ENCODE results near the gene SLC9A7.

SLC9A7 gene

GRCh38 chrX:46602468-46603102 lies 156.3 kb downstream of the SLC9A7 start:
- DNase-seq (ENCODE audit: low read depth) = no peak

- DNase-seq (ENCODE audit: low read depth) = no peak
Measured at GRCh38 chrX:46601283-46601682, 157.6 kb downstream of the SLC9A7 start.

DNA sequence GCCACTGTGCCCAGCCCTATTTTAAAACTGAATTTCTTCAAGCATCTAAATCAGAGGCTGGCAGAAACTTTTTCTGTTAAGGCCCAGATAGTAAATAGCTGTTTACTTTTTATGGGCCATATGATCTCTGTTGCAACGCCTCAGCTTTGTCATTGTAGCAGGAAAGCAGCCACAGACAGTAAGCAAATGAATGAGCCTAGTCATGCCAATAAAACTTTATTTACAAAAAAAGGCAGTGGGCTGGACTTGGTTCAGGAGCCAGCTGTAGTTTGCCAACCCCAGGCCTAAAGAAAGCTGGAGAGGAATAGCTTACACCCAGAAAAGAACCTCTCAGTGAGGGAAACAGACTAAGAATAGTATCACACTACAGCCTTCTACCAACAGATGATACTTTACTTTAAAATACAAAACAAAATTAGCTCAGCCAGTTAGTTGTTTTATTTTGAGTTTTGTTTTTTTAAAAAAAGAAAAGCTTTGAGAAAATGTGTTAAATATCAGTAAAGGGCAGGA lies 159.8 kb downstream of the SLC9A7 start:
- DNase-seq (ENCODE audit: low read depth) = no peak

DNA sequence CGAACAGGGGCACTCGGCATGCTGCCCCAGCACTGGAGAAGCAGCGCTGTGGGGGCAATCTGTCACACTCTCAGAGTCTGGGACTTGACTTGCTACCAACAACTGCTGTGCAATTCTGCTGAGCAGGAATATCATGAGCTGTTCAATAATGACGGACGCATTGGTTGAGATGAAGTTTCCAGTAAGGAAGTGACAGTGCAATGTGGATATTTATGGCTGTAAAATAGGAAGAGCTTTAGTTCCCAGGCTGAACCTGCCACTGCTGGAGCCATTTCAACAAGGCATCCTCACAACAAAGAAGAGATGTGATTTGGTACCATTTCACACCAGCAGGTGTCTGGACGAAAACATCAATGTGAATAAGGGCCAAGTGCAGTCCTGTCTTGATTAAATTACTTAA lies 161.1 kb downstream of the SLC9A7 start:
- DNase-seq (ENCODE audit: low read depth) = no peak

DNA sequence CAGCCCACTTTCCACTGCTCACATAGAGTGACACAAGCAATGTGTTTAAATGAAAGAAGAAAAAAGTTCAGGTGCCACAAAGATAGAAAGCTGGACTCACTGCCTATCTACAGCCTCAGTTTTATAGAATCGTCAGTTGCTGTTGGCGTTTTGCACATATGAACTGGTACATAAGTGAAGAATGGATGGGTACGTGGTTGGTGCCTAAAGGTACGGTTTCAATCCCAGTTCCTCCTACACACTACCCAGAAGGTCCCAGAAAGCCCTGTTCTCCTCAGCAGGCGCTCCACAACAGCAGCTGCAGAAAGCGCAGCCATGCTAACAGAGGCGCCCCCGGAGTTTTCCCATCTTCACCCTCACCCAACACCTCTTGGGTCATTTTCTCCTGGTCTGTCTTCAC lies 161.7 kb downstream of the SLC9A7 start:
- DNase-seq (ENCODE audit: low read depth) = no peak

DNA sequence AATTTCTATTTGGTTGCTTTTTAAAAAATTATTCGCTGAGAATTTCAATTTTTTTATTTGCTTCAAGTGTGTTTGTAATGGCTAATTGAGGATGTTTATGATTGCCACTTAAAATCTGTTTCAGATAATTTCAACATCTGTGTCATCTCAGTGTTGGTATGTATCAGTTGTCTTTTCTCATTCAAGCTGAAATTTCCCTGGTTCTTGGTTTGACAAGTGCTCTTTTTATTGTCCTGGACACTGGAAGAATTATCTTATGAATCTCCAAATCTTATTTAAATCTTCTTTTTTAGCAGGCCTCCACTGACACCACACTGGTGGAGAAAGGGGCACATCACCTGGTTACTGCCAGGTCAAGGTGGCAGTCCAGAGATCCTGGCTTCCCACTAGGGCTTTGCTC lies 163.8 kb downstream of the SLC9A7 start:
- no peak for DNase-seq (ENCODE audit: low read depth)

DNA sequence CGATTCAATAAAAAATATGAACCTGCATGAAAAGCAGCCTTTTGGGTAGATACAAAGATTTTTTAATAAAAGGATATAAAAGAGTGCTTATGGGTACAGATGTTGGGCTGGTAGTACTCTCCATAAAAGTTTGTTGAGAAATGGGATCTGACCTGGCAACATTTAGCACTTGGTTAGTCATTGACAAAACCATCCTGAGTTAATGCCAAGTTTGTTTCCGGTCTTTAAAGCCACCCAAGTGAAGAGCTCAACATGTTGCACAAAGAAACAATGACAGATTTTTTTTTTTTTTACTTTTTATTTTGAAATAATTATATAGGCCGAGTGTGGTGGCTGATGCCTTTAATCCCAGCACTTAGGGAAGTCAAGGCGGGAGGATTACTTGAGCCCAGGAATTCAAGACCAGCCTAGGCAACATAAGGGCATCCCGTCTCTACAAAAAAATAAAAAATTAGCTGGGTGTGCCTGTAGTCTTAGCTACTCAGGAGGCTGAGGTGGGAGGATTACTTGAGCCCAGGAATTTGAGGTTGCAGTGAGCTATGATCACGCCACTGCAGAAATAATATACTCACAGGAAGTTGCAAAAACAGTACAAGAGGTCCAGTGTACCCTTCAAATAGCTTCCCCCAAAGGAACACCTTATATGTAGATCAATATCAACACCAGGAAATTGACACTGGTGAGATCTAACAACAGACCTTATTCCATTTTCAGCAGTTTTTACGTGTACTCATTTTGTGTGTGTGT lies 168.8 kb downstream of the SLC9A7 start:
- DNase-seq (ENCODE audit: low read depth) = no peak

- peak; percentile 8 for DNase-seq (ENCODE audit: low read depth)
Measured at GRCh38 chrX:46588263-46588662, 170.7 kb downstream of the SLC9A7 start.

- no peak for DNase-seq (ENCODE audit: low read depth)
Measured at GRCh38 chrX:46587753-46588171, 171.2 kb downstream of the SLC9A7 start.

GRCh38 chrX:46587158-46587557 lies 171.8 kb downstream of the SLC9A7 start:
- no peak for DNase-seq (ENCODE audit: low read depth)

DNA sequence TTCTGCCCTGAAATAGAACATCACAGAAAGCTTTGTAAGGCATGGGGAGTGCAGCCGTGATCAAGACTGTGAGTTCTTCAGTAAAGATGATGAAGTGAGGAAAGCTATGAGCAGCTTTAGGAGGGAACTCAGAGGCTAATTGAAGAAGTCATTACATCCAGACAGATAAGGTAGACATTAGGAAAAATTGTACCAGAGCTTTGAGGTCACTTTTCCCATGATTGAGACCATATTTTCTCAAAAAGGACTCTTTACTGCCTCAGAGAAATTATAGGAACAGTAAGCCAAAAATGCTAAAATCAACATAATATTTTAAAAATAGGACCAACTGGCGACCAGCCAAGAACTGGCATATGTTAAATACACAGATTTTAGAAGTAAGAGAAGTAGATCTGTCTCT lies 174.2 kb downstream of the SLC9A7 start:
- DNase-seq (ENCODE audit: low read depth) = no peak

DNA sequence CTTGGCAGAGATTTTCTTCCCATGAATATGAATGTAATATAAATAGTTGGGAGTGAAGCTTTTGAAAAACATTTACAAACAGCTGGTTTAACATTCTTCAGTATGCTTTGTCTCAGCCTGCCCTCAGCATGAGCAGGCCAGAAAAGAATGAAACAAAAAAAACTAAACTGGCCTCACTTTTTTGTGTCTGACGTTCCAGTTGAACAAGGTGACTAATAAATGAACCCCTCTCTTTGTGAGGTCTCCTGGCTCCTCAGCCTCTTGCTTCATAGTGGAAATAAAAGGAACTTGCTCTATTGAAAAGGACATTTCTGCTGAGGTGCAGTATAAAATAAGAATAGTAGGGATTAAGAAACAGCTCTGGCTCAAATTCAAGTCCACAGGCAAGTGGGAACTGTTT lies 176.0 kb downstream of the SLC9A7 start:
- no peak for DNase-seq (ENCODE audit: low read depth)

- no peak for DNase-seq (ENCODE audit: low read depth)
Measured at GRCh38 chrX:46582325-46582724, 176.6 kb downstream of the SLC9A7 start.

DNA sequence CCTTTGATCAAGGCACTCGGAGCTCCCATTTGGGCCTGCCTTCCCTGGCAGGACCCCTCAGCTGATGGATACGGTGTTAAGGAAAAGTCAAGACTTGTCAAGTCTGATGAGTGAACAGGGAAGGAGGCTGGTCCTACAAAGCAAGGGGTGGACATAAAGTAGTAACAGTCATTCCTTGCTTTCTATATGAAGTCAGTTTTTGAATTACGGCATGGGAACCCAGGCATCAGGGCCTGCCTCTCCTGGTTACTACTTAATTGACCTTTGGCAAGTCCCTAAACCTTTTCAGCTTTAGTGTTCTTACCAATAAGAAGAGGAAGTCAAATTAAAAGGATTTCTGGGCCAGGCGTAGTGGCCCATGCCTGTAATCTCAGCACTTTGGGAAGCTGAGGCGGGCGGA lies 178.3 kb downstream of the SLC9A7 start:
- DNase-seq (ENCODE audit: low read depth) = no peak

- no peak for DNase-seq (ENCODE audit: low read depth)
Measured at GRCh38 chrX:46579250-46579649, 179.7 kb downstream of the SLC9A7 start.

GRCh38 chrX:46577221-46578005 lies 181.5 kb downstream of the SLC9A7 start:
- no peak for DNase-seq (ENCODE audit: low read depth)

DNA sequence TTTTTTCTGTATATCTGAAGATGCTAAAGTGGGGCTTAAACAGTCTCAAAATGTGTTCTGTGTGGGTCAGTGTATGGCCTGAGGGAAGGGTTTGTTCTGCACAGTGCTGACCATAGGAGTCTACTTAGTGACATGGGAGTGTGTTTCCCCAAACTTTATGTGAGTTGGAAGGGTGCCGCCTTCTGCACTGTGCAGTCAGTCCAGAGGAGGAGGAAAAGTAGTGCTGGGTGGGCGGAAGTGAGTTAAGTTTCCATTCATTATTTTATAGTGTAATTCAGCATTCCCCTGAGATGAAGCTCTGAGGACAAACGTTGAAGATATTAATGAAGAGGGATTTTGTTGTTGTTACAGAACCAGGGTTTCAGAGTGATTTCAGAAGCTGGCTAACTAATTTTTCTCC lies 182.5 kb downstream of the SLC9A7 start:
- DNase-seq (ENCODE audit: low read depth) = no peak

- no peak for DNase-seq (ENCODE audit: low read depth)
Measured at GRCh38 chrX:46575991-46576392, 182.9 kb downstream of the SLC9A7 start.

DNA sequence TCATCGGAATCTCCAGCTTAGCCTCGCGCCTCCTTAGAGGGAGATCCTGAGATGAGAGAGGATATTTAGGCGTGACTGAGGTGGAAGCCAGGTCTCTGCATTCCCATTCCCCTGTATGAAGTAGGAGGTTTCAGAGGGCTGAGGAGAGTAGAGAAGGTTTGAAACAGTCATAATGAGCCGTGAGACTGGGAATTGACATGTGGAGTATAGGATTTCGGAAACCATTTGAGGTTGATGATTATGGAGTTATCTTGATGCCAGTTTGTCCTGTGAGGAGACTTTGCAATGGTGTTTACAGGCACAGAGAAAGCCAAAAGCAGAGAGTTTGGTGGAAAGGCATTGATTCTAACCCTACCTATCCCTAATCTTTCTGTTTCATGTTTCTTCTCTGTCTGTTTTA lies 183.3 kb downstream of the SLC9A7 start:
- no peak for DNase-seq (ENCODE audit: low read depth)

GRCh38 chrX:46574774-46575381 lies 184.0 kb downstream of the SLC9A7 start:
- no peak for DNase-seq (ENCODE audit: low read depth)

DNA sequence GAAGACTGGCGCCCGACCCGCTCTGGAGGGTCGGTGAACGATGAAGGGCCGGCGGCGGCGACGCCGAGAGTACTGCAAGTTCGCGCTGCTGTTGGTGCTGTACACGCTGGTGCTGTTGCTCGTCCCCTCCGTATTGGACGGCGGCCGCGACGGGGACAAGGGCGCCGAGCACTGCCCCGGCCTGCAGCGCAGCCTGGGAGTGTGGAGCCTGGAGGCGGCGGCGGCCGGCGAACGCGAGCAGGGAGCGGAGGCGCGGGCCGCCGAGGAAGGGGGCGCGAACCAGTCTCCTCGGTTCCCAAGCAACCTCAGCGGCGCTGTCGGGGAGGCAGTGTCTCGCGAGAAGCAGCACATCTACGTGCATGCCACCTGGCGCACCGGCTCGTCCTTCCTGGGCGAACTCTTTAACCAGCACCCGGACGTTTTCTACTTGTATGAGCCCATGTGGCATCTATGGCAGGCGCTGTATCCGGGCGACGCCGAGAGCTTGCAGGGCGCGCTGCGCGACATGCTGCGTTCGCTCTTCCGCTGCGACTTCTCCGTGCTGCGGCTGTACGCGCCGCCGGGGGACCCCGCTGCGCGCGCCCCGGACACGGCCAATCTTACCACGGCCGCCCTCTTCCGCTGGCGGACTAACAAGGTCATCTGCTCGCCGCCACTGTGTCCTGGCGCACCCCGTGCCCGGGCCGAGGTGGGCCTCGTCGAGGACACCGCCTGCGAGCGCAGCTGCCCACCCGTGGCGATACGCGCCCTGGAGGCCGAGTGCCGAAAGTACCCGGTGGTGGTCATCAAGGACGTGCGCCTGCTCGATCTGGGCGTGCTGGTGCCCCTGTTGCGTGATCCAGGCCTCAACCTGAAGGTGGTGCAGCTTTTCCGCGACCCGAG lies 184.8 kb downstream of the SLC9A7 start:
- peak; percentile 10 for DNase-seq (ENCODE audit: low read depth)

All from stimulated activated CD8-positive, alpha-beta memory T cell treated with anti-CD3 and anti-CD28 coated beads, Interleukin-15, amount 100 ng/mL, for 1 hour (primary cell).